Suprapubic skin (tissue), 3 donors: Measurements from ENCODE around the gene ARID5B.

Experiments used
- EP300 ChIP-seq: sonication (generic); formaldehyde crosslinking; IDR thresholded peaks from one replicate; pipeline ENCODE4 v1.6.1; 2017; ENCODE audit warnings: antibody characterized with exemption
- POLR2A ChIP-seq, 2 donors: fragments of 450-650 bp; IDR thresholded peaks; one replicate each; pipeline ENCODE4 v1.6.1; 2017; ENCODE audit warnings: antibody characterized with exemption in 2 of 2, mild to moderate bottlenecking in 2 of 2, moderate library complexity in 2 of 2
- TF ChIP-seq, protein P1 (sequence below), 2 donors: fragments of 200-600 bp in 1 of 2; fragments of 450-650 bp in 1 of 2; sonication (generic) in 1 of 2; IDR thresholded peaks; one replicate each; pipeline ENCODE4 v1.5.1; 2016 to 2019; ENCODE audit warnings: antibody characterized with exemption in 2 of 2, mild to moderate bottlenecking in 1 of 2, moderate library complexity in 1 of 2

DNA sequence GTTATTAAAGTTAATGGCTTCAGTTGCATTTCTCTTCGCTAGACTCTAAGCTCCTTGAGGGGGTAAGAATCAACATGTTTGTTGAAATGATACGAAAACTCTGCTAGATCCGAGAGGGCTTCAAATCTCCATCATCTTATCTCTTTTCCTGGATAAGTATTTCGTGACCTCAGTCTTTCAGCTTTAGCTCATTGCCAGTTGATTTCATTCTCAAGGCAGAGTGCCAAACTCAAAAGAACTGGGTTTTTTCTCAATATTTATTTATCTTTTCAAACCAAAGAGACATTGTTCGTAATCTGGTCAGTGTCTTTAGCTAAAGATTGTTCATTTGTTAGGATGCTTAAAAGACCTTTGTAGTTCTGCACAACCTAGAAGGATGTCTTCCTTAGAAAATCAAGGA, 108.9 kb downstream of the ARID5B start:
- TF ChIP-seq, protein P1, sequence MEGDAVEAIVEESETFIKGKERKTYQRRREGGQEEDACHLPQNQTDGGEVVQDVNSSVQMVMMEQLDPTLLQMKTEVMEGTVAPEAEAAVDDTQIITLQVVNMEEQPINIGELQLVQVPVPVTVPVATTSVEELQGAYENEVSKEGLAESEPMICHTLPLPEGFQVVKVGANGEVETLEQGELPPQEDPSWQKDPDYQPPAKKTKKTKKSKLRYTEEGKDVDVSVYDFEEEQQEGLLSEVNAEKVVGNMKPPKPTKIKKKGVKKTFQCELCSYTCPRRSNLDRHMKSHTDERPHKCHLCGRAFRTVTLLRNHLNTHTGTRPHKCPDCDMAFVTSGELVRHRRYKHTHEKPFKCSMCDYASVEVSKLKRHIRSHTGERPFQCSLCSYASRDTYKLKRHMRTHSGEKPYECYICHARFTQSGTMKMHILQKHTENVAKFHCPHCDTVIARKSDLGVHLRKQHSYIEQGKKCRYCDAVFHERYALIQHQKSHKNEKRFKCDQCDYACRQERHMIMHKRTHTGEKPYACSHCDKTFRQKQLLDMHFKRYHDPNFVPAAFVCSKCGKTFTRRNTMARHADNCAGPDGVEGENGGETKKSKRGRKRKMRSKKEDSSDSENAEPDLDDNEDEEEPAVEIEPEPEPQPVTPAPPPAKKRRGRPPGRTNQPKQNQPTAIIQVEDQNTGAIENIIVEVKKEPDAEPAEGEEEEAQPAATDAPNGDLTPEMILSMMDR (IDR thresholded peaks at IDR 0.05) = no peak
- no peak for TF ChIP-seq POLR2A (IDR thresholded peaks at IDR 0.05)
- no peak for TF ChIP-seq EP300
